OCI-LY1 (cell line): ENCODE results near the gene PPIG.

Experiments
- H2AFZ ChIP-seq: fragments of 200-600 bp; sonication (generic), shearing (Covaris generic); 2 replicates; pipeline ENCODE4 v1.6.0; 2014; ENCODE audit warnings: antibody characterized with exemption, mild to moderate bottlenecking, low read length
- H3F3A ChIP-seq: fragments of 200-600 bp; sonication (generic), shearing (Covaris generic); 2 replicates; pipeline ENCODE4 v1.6.0; 2014; ENCODE audit warnings: mild to moderate bottlenecking, antibody characterized with exemption, low read length, moderate library complexity; ENCODE audit not compliant: insufficient read depth
- H3K27ac ChIP-seq: fragments of 200-600 bp; sonication (generic); 2 replicates; pipeline ENCODE4 v1.5.1; 2014; ENCODE audit warnings: low read length, mixed run types, mild to moderate bottlenecking, low read depth; ENCODE audit not compliant: poor library complexity, severe bottlenecking
- H3K27me3 ChIP-seq: fragments of 200-600 bp; sonication (generic); 2 replicates; pipeline ENCODE4 v1.6.0; 2014; ENCODE audit warnings: antibody characterized with exemption, mild to moderate bottlenecking, low read length, moderate library complexity; ENCODE audit not compliant: insufficient read depth
- H3K36me3 ChIP-seq: fragments of 200-600 bp; sonication (generic); 2 replicates; pipeline ENCODE4 v1.6.1; 2014; ENCODE audit warnings: mild to moderate bottlenecking, antibody characterized with exemption, low read length, moderate library complexity, mixed read lengths; ENCODE audit not compliant: insufficient read depth
- H3K4me1 ChIP-seq: fragments of 200-600 bp; sonication (generic); 2 replicates; pipeline ENCODE4 v1.5.1; 2014; ENCODE audit warnings: mild to moderate bottlenecking, low read length, moderate library complexity; ENCODE audit not compliant: insufficient read depth, severe bottlenecking
- H3K4me2 ChIP-seq: fragments of 200-600 bp; sonication (generic), shearing (Covaris generic); 2 replicates; pipeline ENCODE4 v1.6.1; 2014; ENCODE audit warnings: low read length
- H3K4me3 ChIP-seq: fragments of 200-600 bp; sonication (generic); 2 replicates; pipeline ENCODE4 v1.5.1; 2014; ENCODE audit warnings: low read length, low read depth, mild to moderate bottlenecking, mixed read lengths; ENCODE audit not compliant: poor library complexity, severe bottlenecking
- H3K79me2 ChIP-seq: fragments of 200-600 bp; shearing (Covaris generic); 2 replicates; pipeline ENCODE4 v1.6.1; 2016; ENCODE audit warnings: mixed run types, low read length, mixed read lengths; ENCODE audit not compliant: insufficient read depth
- H3K9ac ChIP-seq: fragments of 200-600 bp; sonication (generic), shearing (Covaris generic); 2 replicates; pipeline ENCODE4 v1.6.1; 2014; ENCODE audit warnings: mild to moderate bottlenecking, low read length, mixed read lengths
- H3K9me2 ChIP-seq: fragments of 200-600 bp; sonication (generic), shearing (Covaris generic); 2 replicates; pipeline ENCODE4 v1.6.1; 2014; ENCODE audit warnings: low read depth, mild to moderate bottlenecking, low read length, mixed read lengths
- H3K9me3 ChIP-seq: fragments of 200-600 bp; shearing (Covaris generic); 2 replicates; pipeline ENCODE4 v1.6.1; 2014; ENCODE audit warnings: low read length, mixed read lengths
- H4K20me1 ChIP-seq: fragments of 200-600 bp; sonication (generic), shearing (Covaris generic); 2 replicates; pipeline ENCODE4 v1.6.0; 2016; ENCODE audit warnings: mild to moderate bottlenecking, low read length; ENCODE audit not compliant: insufficient read depth
- CTCF ChIP-seq: fragments of 200-600 bp; sonication (generic), shearing (Covaris generic); IDR thresholded peaks from 2 replicates; pipeline ENCODE4 v1.5.1; 2017; ENCODE audit warnings: mild to moderate bottlenecking, antibody characterized with exemption, low read length, moderate library complexity, mixed read lengths
- EZH2 ChIP-seq: fragments of 200-600 bp; sonication (generic), shearing (Covaris generic); IDR thresholded peaks from 2 replicates; pipeline ENCODE4 v1.8.0; 2017; ENCODE audit warnings: borderline replicate concordance, mixed run types, mild to moderate bottlenecking, antibody characterized with exemption, low read length, moderate library complexity, mixed read lengths

PPIG gene

GRCh38 chr2:169623235-169623634 lies 39.1 kb downstream of the PPIG start:
- TF ChIP-seq CTCF (no peak), EZH2 (no peak)
- Histone ChIP-seq H3K4me2 (no peak overlapping the region), H3F3A (0 out of 2 replicates have a peak, but pooled peaks cover 6% of the 10 kb centered on the region), H3K9me2 (no peaks in the 10 kb centered on the region), H3K4me1 (no peaks in the 10 kb centered on the region), H3K79me2 (no peaks in the 10 kb centered on the region), H4K20me1 (no peaks in the 10 kb centered on the region), H3K9ac (no peak overlapping the region), H3K27ac (no peak overlapping the region), H3K27me3 (no peaks in the 10 kb centered on the region), H2AFZ (no peak overlapping the region), H3K36me3 (peaks cover 60% of the 10 kb centered on the region), H3K4me3 (no peak overlapping the region), H3K9me3 (no peaks in the 10 kb centered on the region)

- H3K27ac ChIP-seq = no peak overlapping the region
- no peak overlapping the region for H2AFZ ChIP-seq
- no peaks in the 10 kb centered on the region for H3K9me3 ChIP-seq
- no peaks in the 10 kb centered on the region for H3K27me3 ChIP-seq
- H3K79me2 ChIP-seq = no peaks in the 10 kb centered on the region
- H3K9ac ChIP-seq = no peak overlapping the region
- no peaks in the 10 kb centered on the region for H3K4me1 ChIP-seq
- H3F3A ChIP-seq = 0 out of 2 replicates have a peak, but pooled peaks cover 6% of the 10 kb centered on the region
- H3K4me3 ChIP-seq = no peak overlapping the region
- H3K9me2 ChIP-seq = no peaks in the 10 kb centered on the region
- TF ChIP-seq CTCF (no peak), EZH2 (no peak)
- peaks cover 59% of the 10 kb centered on the region for H3K36me3 ChIP-seq
- H3K4me2 ChIP-seq = no peak overlapping the region
- no peaks in the 10 kb centered on the region for H4K20me1 ChIP-seq
Measured at GRCh38 chr2:169625781-169626180, 41.6 kb downstream of the PPIG start.

- Histone ChIP-seq H3K4me2 (no peak overlapping the region), H3K9me2 (no peaks in the 10 kb centered on the region), H3K4me1 (no peaks in the 10 kb centered on the region), H3K4me3 (no peak overlapping the region), H3K9ac (no peak overlapping the region), H3F3A (no peaks in the 10 kb centered on the region), H4K20me1 (no peaks in the 10 kb centered on the region; the same call in 1 of the 2 replicates), H2AFZ (no peak overlapping the region), H3K27ac (no peak overlapping the region), H3K36me3 (peaks cover 78% of the 10 kb centered on the region), H3K27me3 (no peaks in the 10 kb centered on the region), H3K9me3 (no peaks in the 10 kb centered on the region), H3K79me2 (no peaks in the 10 kb centered on the region; the same call in 1 of the 2 replicates)
- no peak for TF ChIP-seq CTCF
- no peak for TF ChIP-seq EZH2
Measured at GRCh38 chr2:169636440-169637097, 52.4 kb downstream of the PPIG start.
